LNCaP clone FGC (cell line): Measurements from ENCODE around the gene WDR82.

Experiments used
- DNase-seq: peaks from one replicate; pipeline ENCODE4 v3.0.0-alpha.2; 2011; ENCODE audit warnings: low read depth
- H3K4me3 ChIP-seq: 2 replicates; pipeline ENCODE4 v1.5.1; 2011; ENCODE audit warnings: mild to moderate bottlenecking, low read depth, low read length, control low read depth
- CTCF ChIP-seq: IDR thresholded peaks from 2 replicates; pipeline ENCODE4 v1.5.1; 2012; ENCODE audit warnings: mild to moderate bottlenecking; ENCODE audit not compliant: control insufficient read depth, insufficient read depth; ENCODE audit errors: extremely low read depth

Gene WDR82

GRCh38 chr3:52315006-52315405 is 36.6 kb upstream of the WDR82 start:
- no peak overlapping the region for H3K4me3 ChIP-seq
- no peak for TF ChIP-seq CTCF
- DNase-seq, result no peak

- H3K4me3 ChIP-seq, result no peak overlapping the region
- no peak for TF ChIP-seq CTCF
- DNase-seq, result no peak
Measured at GRCh38 chr3:52314489-52314888, 36.0 kb upstream of the WDR82 start.

GRCh38 chr3:52313774-52314188 is 35.3 kb upstream of the WDR82 start:
- no peak overlapping the region for H3K4me3 ChIP-seq
- DNase-seq, result no peak

GRCh38 chr3:52313188-52313773 is 34.8 kb upstream of the WDR82 start:
- no peak overlapping the region for H3K4me3 ChIP-seq
- no peak for TF ChIP-seq CTCF
- DNase-seq, result no peak

More at GRCh38 chr3:52313774-52314188, 35.3 kb upstream of the WDR82 start:
- no peak for TF ChIP-seq CTCF

GRCh38 chr3:52311576-52312119 is 33.2 kb upstream of the WDR82 start:
- no peak overlapping the region for H3K4me3 ChIP-seq
- DNase-seq, result no peak
- TF ChIP-seq CTCF, result no peak

GRCh38 chr3:52310861-52311575 is 32.6 kb upstream of the WDR82 start:
- no peak overlapping the region for H3K4me3 ChIP-seq
- no peak for TF ChIP-seq CTCF
- no peak for DNase-seq
